ENCODE measurements around the gene ZYX.
"Not testable (repeated sequence)": the region's sequence is repeated elsewhere in the genome, so short reads cannot be mapped to it uniquely, and the experiment has no call there.

Gene ZYX

DNA sequence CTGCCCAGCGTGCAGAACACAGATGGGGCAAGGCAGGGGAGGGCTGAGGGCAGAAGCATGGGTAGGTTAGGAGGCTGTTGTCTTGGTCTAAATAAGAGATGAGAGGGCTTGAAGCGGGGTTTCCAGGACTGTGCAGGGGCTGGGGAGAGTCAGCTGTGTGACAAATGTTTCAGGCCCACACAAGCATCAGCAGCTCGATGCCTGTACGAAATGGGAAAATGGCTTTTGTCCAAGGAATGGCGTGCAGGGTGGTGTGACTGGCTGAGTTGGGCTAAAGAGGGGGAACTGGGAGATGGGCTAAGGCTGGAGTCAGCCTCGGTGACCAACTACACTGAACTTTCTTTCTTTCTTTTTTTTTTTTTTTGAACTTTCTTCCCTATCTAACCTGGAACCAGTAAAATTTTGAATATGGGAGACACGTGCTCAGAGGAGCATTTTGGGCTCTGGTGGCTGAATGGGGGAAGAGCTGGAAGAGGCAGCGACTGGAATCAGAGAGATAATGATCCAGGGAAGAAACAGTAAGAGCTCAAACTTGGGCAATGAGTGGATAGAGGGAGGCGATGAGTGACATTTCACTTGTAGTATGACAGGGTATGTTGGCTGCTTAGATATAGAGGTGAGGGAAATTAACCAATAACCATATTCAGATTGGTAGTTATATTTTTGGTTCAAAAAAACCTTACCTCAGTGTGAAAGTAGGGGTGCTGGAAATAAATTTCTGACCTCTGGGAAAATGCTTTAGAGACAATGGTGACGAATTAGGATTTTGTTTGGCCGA lies 37.7 kb downstream of the ZYX start:
- no peak for DNase-seq (ENCODE audit: low spot score)

DNA sequence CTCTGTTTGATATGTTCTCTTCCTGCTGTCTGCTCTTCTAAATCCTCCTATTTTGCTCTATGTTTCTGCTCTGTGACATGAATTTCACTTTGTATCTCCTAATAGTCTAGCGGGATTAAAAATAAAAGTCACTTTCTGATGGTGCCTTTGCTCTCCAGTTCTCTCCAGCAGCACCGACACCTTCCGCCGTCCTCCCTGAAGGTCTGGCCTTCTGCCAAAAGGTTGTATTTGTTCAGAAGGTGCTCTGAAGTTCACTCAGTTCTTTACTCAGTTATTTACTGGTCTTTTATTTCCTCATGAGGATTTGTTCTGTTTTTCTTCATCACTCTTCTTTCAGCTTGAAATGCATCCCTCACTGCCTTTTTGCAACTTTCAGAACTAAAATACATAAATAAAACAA lies 38.7 kb downstream of the ZYX start:
- DNase-seq (ENCODE audit: low spot score): no peak

DNA sequence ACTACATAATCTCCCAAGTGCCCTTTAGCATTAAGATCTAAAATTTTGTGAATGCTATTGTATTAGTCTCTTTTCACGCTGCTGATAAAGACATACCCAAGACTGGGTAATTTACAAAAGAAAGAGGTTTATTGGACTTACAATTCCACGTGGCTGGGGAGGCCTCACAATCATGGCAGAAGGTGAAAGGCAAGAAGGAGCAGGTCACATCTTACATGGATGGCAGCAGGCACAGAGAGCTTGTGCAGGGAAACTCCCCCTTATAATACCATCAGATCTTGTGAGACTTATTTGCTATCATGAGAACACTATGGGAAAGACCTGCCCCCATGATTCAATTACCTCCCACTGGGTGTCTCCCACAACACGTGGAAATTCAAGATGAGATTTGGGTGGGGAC lies 39.5 kb downstream of the ZYX start:
- not testable (repeated sequence) for DNase-seq (ENCODE audit: low spot score)

DNA sequence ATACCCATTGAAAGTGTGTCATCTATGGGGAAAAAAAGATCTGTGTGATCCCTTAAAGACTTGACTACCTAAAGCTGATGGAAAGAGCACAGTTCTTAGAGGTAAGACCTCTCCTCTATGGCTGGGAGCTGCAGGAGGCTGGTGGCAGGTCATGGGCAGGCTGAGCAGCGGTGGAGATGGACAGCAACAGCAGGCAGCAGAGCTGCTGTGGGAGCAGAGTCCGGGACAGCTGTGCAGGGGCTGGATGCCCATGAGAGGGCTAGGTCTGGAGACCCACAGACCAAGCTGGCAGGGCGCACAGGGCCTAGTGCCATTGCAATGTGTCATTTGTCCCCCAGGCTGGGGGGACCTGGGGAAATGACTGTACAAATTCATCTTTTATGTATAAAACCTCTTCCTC lies 40.9 kb downstream of the ZYX start:
- no peak for DNase-seq (ENCODE audit: low spot score)

DNA sequence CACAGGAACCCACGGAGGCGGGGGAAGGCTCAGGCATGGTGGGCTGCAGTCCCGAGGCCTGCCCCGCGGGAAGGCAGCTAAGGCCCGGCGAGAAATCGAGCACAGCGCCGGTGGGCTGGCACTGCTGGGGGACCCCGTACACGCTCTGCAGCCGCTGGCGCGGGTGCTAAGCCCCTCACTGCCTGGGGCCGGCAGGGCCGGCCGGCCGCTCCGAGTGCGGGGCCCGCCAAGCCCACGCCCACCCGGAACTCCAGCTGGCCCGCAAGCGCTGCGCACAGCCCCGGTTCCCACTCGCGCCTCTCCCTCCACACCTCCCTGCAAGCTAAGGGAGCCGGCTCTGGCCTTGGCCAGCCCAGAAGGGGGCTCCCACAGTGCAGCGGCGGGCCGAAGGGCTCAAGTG lies 43.3 kb downstream of the ZYX start:
- DNase-seq (ENCODE audit: low spot score): not testable (repeated sequence)

DNA sequence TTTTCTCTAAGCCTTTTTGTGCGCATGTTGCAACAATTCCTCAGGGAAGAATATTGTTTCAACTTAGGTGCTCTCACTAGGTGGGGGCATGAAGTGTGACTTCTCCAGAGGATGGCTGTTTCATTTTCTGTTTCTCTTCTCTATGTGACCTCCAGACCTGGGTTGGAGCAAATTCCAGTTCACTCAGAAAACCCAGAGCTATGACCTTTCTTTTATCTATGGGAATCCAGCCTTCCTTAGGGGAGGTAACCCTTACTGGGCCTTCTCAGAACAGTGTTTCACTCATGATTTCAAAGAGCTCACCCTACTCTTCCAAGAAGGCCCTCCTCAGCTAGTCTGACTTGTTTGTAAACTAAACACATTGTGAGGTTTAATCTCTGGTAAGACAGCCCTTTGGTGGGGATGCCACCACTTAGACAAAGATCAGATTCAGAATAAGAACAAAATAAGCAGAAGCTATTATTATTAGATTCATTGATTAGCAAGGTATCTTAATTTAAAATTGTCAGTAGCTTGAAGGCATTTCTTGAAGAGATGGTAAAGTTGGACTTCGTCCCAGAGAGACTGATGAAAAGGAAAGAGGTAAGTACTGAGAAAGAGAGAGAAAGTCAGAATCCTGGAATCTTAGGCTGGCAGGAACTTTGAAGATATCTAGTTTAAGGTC lies 45.5 kb downstream of the ZYX start:
- DNase-seq (ENCODE audit: low spot score): no peak

DNA sequence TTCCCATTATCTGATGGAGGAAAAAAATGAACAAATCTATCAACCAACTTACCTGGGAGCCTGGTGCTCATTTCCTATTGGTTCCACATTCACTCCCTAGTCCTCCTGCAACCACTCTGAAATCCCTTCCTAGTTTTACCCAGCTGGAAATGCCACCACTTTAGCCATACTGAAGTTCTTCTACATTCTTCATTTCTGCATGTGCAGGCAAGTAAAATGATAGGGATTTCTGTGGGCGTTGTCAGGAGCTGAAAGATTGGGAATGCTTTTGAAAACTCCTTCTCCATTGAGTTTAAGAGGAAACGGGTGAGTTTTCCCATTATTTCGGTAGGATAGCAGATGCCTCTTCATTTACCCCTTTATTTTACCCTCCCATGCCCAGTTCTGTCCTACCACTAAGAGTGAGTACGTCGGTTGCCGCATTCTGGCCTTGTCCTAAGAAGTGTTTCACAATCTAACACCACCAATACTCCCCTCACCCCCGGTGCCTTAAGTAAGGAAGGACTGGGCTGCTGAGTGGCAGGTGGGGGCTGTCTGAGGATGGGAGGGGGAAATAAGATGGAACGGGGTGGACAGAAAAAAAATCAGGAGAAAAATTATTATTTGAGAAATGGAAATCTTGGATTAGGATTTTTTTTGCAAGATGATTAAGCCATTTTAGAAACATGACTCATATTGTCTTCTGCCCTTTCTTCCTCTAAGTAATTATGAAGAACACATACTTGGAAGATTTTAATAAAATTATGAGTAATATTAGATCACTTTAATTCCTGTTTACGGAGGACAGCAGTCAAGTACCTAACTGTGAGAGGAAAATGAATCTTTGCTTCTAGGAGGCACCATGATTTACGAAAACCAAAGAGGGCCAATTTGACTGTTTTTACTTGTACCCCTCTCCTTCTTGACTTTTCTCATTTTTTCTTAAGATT lies 48.9 kb downstream of the ZYX start:
- no peak for DNase-seq (ENCODE audit: low spot score)

DNA sequence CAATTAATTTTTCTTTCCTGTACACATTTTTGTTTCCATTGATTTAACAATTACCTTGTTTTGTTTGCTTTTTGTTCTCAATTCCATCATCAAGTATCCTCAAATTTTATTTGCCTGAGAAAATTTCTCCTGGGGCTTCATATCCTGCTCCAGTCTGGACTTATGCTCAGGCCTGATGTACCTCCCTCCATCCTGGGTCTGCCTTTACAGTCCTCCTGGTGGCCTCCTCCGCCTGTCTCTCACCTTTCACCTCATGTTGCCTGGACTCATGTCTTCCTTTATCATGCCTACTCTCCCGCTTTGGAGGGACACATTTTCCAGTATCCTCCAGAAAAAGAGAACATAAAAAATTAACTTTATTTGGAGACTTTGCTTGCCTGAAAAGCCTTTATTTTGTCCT lies 50.0 kb downstream of the ZYX start:
- no peak for DNase-seq (ENCODE audit: low spot score)

DNA sequence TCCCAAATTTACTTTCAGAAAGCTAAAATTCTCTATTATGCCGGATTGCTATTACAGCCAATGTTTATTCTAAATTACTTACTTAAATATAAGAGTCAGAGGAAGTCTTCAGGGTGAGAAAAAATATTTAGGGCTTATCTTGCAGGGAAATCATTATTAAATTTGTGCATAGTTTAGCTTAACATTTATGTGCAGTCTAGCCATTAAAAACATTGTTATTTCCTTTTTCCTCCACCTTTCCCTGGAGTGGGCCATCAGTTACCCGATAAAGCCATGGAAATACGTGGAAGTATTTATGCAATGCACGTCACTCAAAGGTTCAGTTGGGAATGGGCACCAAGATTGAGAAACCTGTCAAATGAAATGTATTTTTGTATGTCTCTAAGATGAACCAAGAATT lies 52.6 kb downstream of the ZYX start:
- no peak for DNase-seq (ENCODE audit: low spot score)

DNA sequence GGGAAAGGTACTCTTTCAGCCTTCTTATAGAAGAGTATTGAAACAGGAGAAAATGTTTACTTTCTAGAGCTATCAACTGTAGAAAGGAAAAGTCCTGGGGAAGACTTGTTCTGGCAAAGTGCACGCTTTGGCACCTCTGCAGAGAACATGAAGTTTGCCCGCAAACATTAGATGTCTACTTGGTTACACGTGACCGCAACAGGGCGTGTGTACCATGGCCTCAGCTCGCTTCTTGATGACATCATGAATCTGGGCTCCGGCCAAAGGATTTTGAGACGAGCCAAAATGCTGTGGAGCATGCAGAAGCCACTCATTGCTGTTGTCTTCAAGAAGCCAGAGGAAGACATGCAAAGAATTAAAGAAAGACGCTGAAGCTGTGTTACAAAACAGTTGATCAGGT lies 53.5 kb downstream of the ZYX start:
- no peak for DNase-seq (ENCODE audit: low spot score)

DNA sequence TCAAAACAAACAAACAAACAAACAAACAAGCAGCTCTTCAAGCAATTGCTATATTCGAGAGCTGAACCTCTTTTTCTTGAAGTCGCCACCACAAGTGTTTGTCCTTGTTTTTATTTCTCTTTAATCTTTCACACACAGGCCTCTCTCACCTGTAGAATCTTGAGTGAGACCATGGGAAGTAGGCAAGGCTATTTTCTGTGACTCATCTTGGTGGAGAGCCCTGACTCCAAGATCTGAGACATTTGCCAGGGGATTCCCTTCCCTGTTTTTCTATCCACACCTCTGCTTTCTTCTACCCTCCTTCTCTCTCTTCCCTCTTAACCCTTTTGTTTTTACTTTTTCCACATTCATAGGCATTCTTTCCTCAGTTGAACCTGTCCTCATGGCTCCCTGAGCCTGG lies 54.1 kb downstream of the ZYX start:
- DNase-seq (ENCODE audit: low spot score): no peak

DNA sequence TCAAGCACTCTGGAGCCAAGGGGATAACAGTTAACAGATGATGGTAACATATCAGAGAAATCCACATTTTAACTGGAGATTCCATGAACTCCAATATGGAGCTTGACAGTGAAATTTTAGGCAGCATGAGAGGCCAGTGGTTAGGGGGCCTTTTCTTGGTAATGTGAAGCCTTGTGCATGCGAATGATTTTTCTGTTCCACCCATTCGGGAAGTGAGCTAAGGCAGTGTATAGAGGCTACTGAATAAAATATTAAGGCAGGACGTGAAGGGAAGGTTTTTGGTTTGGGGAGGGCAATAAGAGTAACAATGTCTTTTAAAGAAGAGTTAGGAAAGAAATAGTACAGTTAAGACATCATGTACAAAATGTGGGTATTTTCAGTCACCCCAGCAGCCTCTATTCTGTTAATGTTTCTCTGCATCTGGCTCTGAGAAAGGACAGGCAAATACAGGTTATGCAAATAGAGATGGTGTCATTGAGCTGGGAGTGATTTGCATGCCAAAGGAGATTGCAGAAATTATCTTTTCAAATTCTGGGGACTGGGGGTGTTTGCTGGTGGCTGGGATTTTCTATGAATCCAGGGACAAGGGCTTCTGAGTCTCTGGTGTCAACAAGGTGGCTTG lies 55.3 kb downstream of the ZYX start:
- DNase-seq (ENCODE audit: low spot score): peak; percentile 24

DNA sequence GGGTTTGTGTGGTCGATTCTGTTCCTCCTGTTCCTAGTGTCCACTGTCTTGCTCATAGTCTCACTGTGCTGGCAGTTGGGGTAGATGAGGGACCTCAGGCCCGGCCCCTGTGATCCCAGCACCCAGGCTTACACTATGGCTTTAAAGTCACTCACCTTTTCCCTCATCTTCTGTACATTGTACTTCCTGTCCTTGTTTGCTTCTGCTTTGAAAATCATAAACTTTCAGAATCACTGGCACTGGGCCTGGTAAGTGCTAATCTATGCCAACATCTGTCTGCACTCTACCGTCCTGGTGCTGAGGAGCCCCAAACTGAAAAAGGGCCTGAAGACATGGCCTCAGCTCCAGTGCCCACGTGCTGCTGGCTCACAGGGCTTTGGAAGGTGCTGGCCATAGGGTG lies 56.4 kb downstream of the ZYX start:
- no peak for DNase-seq (ENCODE audit: low spot score)

DNA sequence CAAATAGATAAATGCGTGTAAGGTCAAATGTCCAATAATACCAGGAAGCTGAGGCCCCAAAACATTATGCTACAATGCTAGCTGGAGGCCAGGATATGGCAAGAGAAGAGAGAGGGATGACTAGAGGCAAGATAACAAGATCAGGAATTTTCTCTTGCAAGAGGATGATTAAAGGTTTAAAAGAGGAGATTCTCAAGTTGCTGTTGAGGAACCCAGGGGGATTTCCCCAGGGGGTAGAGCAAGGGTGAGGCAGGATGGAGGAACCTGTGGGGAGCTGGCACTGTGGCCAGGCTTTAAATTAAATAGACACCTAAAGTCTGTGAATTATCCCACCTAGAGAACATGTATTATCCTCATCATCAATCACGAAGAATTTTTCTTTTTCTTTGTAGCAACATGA lies 58.7 kb downstream of the ZYX start:
- DNase-seq (ENCODE audit: low spot score): no peak
